ENCODE results near the gene NGEF. TPM values are rescaled to one million over a fixed set of nuclear protein-coding genes. Genes with fewer than 3 reads are reported as not detected.

NGEF gene
- polyA plus RNA-seq, 3 donors: not detected

- intact Hi-C loops (cut with micrococcal nuclease): no loop called here
- H3K27ac Mint-ChIP-seq: no peak overlapping the region
- no peaks in the 10 kb centered on the region for H3K9me3 Mint-ChIP-seq
These were observed 147.9 kb downstream of the NGEF start for GRCh38 chr2:232865165-232865564.

GRCh38 chr2:232863996-232864395 lies 149.1 kb downstream of the NGEF start:
- H3K4me2 ChIP-seq (replicated peaks; ENCODE audit: extremely low read depth, low read length, poor library complexity, severe bottlenecking): no peak overlapping the region
- no peaks in the 10 kb centered on the region for H4K20me1 ChIP-seq (ENCODE audit: insufficient read depth, low read length)
- intact Hi-C loops (cut with micrococcal nuclease): no loop called here
- H3K36me3 Mint-ChIP-seq: peaks cover 25 to 30% of the 10 kb centered on the region in 2 donors
- H3K36me3 ChIP-seq (replicated peaks in 1 of 2; ENCODE audit: control insufficient read depth in 1 of 2, insufficient read depth in 2 of 2, low read length in 2 of 2): peaks cover 9 to 33% of the 10 kb centered on the region in 2 donors
- H3K27me3 ChIP-seq (ENCODE audit: control insufficient read depth in 2 of 2, insufficient read depth in 2 of 2, low read length in 2 of 2): no peaks in the 10 kb centered on the region
- H3K4me3 Mint-ChIP-seq: no peak overlapping the region
- DNase-seq: no peak
- no peak overlapping the region for H2AFZ ChIP-seq (ENCODE audit: insufficient read depth, low read depth, low read length, poor library complexity, severe bottlenecking)
- TF ChIP-seq CTCF (IDR thresholded peaks at IDR 0.05): no peak
- 100% methylated on average over 1 of the region's 2 CpGs for WGBS (ENCODE audit: insufficient coverage)
- H3K4me3 ChIP-seq (replicated peaks in 1 of 3; ENCODE audit: low read depth in 2 of 3, low read length in 3 of 3): no peak overlapping the region
- H3K27me3 Mint-ChIP-seq (ENCODE audit: low read depth in 3 of 3): peaks cover 0 to 2% (median 0%) of the 10 kb centered on the region in 3 donors
- H3K4me1 ChIP-seq (ENCODE audit: control insufficient read depth in 1 of 2, insufficient read depth in 2 of 2, low read length in 2 of 2): no peaks in the 10 kb centered on the region
- peak overlapping the region in 1 of 7 donors; percentile 1 for H3K27ac Mint-ChIP-seq
- no peaks in the 10 kb centered on the region for H3K9me3 Mint-ChIP-seq
- H3K9me3 ChIP-seq (replicated peaks in 1 of 2; ENCODE audit: control insufficient read depth in 1 of 2, insufficient read depth in 1 of 2, low read length in 2 of 2): no peaks in the 10 kb centered on the region
- no peaks in the 10 kb centered on the region for H3K4me1 Mint-ChIP-seq
- no peak overlapping the region for H3K9ac ChIP-seq (ENCODE audit: insufficient read depth, low read length, poor library complexity, severe bottlenecking)
- H3K79me2 ChIP-seq (ENCODE audit: insufficient read depth, low read length): no peaks in the 10 kb centered on the region
- H3K27ac ChIP-seq (ENCODE audit: low read depth in 1 of 2, low read length in 2 of 2): no peak overlapping the region

More at GRCh38 chr2:232865165-232865564, 147.9 kb downstream of the NGEF start:
- Histone ChIP-seq H3K27ac (ENCODE audit: low read depth in 1 of 2, low read length in 2 of 2) (no peak overlapping the region), H3K36me3 (replicated peaks in 1 of 2; ENCODE audit: control insufficient read depth in 1 of 2, insufficient read depth in 2 of 2, low read length in 2 of 2) (peaks cover 5 to 23% of the 10 kb centered on the region in 2 donors), H3K9ac (ENCODE audit: insufficient read depth, low read length, poor library complexity, severe bottlenecking) (no peak overlapping the region), H3K4me2 (replicated peaks; ENCODE audit: extremely low read depth, low read length, poor library complexity, severe bottlenecking) (no peak overlapping the region), H3K79me2 (ENCODE audit: insufficient read depth, low read length) (no peaks in the 10 kb centered on the region), H4K20me1 (ENCODE audit: insufficient read depth, low read length) (no peaks in the 10 kb centered on the region), H3K9me3 (replicated peaks in 1 of 2; ENCODE audit: control insufficient read depth in 1 of 2, insufficient read depth in 1 of 2, low read length in 2 of 2) (no peaks in the 10 kb centered on the region), H3K27me3 (ENCODE audit: control insufficient read depth in 2 of 2, insufficient read depth in 2 of 2, low read length in 2 of 2) (no peaks in the 10 kb centered on the region), H2AFZ (ENCODE audit: insufficient read depth, low read depth, low read length, poor library complexity, severe bottlenecking) (no peak overlapping the region), H3K4me3 (replicated peaks in 1 of 3; ENCODE audit: low read depth in 2 of 3, low read length in 3 of 3) (no peak overlapping the region), H3K4me1 (ENCODE audit: control insufficient read depth in 1 of 2, insufficient read depth in 2 of 2, low read length in 2 of 2) (no peaks in the 10 kb centered on the region)
- no CpG with 5 or more reads among the region's 1 CpG for WGBS (ENCODE audit: insufficient coverage)
- Mint-ChIP-seq H3K27me3 (ENCODE audit: low read depth in 3 of 3) (peaks cover 0 to 2% (median 0%) of the 10 kb centered on the region in 3 donors), H3K36me3 (peaks cover 14 to 19% of the 10 kb centered on the region in 2 donors), H3K4me3 (no peak overlapping the region), H3K4me1 (peaks cover 2% of the 10 kb centered on the region)
- DNase-seq: no peak
- TF ChIP-seq CTCF (IDR thresholded peaks at IDR 0.05): no peak

Data from CD14-positive monocyte (primary cell).